Activated CD4-positive, alpha-beta T cell treated with anti-CD3 and anti-CD28 coated beads for 48 hours (primary cell): Measurements from ENCODE around the gene ATG7.
A peak's percentile ranks its signal among the peaks of the same experiment; 100 is the strongest.
"Not testable (repeated sequence)": the region's sequence is repeated elsewhere in the genome, so short reads cannot be mapped to it uniquely, and the experiment has no call there.

ENCODE experiments used
- DNase-seq: peaks from one replicate; pipeline ENCODE4 v3.0.0-alpha.2; 2020

Gene ATG7

GRCh38 chr3:11255537-11255936, 16.7 kb upstream of the ATG7 start:
- not testable (repeated sequence) for DNase-seq

DNA sequence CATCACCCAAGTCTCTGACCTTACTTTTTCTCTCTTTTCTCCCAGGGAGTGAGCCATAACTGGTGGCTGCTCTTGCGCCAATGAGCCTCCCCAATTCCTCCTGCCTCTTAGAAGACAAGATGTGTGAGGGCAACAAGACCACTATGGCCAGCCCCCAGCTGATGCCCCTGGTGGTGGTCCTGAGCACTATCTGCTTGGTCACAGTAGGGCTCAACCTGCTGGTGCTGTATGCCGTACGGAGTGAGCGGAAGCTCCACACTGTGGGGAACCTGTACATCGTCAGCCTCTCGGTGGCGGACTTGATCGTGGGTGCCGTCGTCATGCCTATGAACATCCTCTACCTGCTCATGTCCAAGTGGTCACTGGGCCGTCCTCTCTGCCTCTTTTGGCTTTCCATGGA, 13.2 kb upstream of the ATG7 start:
- no peak for DNase-seq

- DNase-seq: no peak
These were observed 11.7 kb upstream of the ATG7 start for GRCh38 chr3:11260460-11260859.

DNA sequence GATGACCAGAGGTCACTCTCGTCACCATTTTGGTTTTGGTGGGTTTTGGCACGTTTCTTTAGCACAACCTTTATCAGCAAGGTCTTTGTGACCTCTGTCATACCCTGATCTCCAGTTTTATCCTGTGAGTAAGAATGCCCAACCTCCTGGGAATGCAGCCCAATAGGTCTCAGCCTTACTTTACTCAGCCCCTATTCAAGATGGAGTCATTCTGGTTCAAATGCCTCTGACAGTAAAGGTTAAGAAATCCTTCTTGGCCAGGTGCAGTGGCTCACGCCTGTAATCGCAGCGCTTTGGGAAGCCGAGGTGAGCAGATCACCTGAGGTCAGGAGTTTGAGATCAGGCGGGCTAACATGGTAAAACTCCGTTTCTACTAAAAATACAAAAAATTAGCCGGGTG, 3.2 kb upstream of the ATG7 start:
- DNase-seq: no peak

GRCh38 chr3:11272906-11273574, 843 bp downstream of the ATG7 start:
- DNase-seq: no peak

GRCh38 chr3:11273891-11274291, 1.7 kb downstream of the ATG7 start:
- no peak for DNase-seq

DNA sequence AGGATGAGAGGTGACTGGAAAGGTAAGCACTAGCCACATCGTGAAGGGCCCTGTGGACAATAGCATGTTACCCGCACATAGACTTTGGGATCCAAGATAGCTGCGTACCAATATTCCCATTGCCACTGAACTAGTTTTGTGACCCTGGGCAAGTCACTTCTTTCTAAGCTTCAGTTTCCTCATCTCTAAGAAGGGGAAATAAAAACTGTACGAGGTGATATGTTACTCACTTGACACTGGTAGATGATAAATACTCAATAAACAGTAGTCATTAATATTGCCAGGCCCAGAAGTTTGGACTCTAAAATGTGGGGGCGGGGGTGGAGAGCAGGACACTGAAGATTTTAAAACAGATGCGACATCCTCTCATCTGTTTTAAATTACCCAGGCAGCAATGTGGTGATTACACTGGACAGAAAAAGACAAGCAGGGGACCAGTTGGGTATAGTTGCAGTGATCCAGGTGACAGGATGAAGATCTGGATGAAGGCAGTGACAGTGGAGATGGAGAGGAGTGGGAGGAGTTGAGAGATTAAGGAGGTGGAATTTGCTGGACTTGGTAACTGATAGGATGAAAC, 2.5 kb downstream of the ATG7 start:
- DNase-seq: no peak

- no peak for DNase-seq
These were observed 3.7 kb downstream of the ATG7 start for GRCh38 chr3:11275926-11276325.

GRCh38 chr3:11276901-11277300, 4.7 kb downstream of the ATG7 start:
- no peak for DNase-seq

DNA sequence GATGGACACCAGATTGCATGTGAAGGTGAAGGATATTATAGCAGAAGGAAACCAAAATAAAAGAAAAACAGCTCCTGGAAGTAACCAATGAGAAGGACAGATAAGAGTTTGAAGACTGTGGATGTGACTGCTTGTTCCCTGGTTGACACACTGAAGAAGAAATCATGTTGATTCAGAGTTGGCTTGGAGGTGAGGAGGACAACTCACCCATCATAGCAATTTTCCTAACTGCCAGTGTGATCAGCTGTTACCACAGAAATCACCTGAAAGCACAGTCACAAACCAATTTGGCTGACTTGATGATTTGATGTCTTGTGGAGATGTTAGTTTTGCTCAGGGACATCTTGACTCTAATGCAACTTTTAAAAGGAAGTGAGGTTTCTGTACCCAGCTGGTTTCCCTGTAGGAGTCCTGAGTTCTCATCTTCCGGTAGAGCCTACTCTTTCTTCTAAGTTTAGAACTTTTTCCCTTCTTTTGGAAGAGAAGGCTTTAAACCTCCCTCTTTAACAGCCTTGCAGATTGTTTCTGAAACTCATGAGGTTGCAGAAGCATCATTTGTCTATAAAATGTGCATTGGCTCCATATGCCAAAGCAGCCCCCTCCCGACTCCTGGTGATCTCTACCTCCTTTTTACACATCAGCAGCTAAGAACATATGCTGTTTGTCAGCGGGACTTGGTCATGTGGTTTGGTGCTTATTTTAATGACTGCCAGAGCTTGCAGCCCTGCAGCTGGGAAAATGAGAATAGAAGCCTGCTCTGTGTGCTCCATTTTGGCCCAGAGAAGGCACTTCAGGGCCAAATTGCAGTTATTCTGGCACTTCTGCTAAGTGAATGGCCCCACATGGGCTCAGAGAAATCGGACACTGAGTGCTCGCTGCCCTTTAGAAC, 10.3 kb downstream of the ATG7 start:
- no peak for DNase-seq

GRCh38 chr3:11283139-11283475, 10.9 kb downstream of the ATG7 start:
- no peak for DNase-seq

- DNase-seq: no peak
These were observed 11.8 kb downstream of the ATG7 start for GRCh38 chr3:11284011-11284410.

- no peak for DNase-seq
These were observed 13.3 kb downstream of the ATG7 start for GRCh38 chr3:11285471-11285870.

GRCh38 chr3:11287404-11287803, 15.2 kb downstream of the ATG7 start:
- DNase-seq: no peak

DNA sequence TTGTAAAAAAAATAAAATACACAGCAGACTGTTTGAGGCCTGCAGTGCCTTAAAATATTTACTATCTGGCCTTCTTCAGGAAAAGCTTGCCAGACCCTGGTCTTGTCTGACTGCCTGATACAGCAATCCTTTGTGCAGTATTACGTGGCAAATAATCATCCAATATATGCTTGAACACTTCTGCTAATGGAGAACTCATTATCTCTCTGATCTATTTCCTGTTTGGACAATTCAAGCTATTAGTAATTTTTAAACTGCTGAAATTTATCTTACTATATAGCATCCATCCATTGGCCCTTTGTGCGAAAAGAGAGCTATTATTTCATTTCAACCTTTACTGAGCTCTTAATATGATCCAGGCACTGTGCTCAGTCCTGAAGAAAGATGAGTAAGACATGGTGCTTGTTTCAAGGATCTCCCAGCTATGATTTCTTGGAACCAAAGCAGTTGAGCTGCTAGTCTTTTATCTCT, 15.9 kb downstream of the ATG7 start:
- no peak for DNase-seq

GRCh38 chr3:11288786-11289637, 16.8 kb downstream of the ATG7 start:
- DNase-seq: no peak

DNA sequence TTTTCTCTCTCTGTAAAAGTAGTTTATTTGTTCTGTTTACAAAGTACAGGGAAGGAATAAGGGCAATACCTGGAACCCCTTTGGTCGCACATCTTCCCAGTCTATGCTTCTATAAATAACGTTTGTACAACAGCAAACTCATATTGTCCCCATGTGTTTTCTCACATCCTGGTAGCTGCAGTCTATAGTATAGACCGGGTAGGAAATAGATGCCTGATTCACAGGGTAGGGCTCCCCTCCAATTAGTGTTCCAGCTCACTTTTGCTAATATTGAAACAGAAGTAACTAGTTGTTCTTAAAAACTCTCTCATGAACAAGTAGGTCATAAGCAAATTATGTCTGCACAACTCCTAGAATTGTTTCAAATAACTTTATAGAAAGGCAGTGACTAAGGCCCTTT, 17.7 kb downstream of the ATG7 start:
- no peak for DNase-seq

- peak; percentile 37 for DNase-seq
These were observed 18.8 kb downstream of the ATG7 start for GRCh38 chr3:11290743-11291680.

DNA sequence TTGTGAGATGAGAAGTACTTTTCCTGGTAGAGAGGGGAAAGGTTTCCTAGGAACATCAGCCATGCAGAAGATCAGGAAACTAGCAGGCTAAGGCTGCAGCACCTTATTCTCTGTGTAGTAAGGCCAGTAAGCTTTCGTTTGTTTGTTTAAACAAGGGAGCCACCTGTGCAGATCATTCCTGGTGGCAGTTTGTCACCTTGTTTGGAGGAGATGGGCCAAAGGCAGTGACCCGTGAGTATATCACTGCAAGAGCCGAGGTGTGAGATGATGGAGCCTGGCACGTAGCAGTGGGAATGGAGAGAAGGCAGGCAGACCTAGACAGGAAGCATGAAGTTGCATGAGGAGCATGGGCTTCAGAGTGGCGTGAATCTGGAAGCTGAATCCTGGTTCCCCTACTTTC, 19.6 kb downstream of the ATG7 start:
- DNase-seq: no peak

- DNase-seq: no peak
These were observed 24.9 kb downstream of the ATG7 start for GRCh38 chr3:11297126-11297525.

- no peak for DNase-seq
These were observed 28.8 kb downstream of the ATG7 start for GRCh38 chr3:11300970-11301369.

DNA sequence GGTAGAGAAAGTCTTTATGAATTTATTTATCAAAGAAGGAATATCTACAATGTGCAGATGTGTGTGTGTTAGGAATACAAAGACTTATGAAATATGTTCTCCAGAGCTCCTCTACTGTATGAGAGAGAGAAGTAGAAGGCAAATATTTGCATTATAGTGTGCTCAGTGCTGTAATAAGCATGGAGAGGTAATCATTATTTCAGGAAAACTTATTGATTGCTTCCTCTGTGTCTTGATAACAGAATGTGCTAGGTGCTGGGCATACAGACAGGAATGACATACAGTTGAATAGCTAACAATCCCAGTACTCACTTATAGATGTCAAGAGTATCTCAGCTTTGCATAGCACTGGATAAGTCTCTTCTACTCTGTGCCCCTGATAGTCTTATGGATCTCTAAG, 30.2 kb downstream of the ATG7 start:
- DNase-seq: no peak
